Type B pancreatic cell (in vitro differentiated cells): ENCODE measurements around the gene RRAD. TPM values are rescaled to one million over a fixed set of nuclear protein-coding genes. Genes with fewer than 3 reads are reported as not detected.
"Not testable (repeated sequence)": the region's sequence is repeated elsewhere in the genome, so short reads cannot be mapped to it uniquely, and the experiment has no call there.

Experiments used
- DNase-seq: peaks from one replicate; pipeline ENCODE4 v3.0.0; 2021; ENCODE audit warnings: mixed read lengths; ENCODE audit not compliant: unreplicated experiment; ENCODE audit errors: extremely low spot score
- H3K27ac Mint-ChIP-seq: 2 replicates; pipeline ENCODE4 v1.8.0; 2021; ENCODE audit warnings: mild to moderate bottlenecking, mixed read lengths
- H3K27me3 Mint-ChIP-seq: 2 replicates; pipeline ENCODE4 v1.8.0; 2021; ENCODE audit warnings: mixed read lengths
- H3K36me3 Mint-ChIP-seq: 2 replicates; pipeline ENCODE4 v1.8.0; 2021; ENCODE audit warnings: mixed read lengths
- H3K4me1 Mint-ChIP-seq: one replicate; pipeline ENCODE4 v1.8.0; 2021; ENCODE audit warnings: mixed read lengths; ENCODE audit not compliant: unreplicated experiment
- H3K4me3 Mint-ChIP-seq: 2 replicates; pipeline ENCODE4 v1.8.0; 2021; ENCODE audit warnings: mild to moderate bottlenecking, mixed read lengths
- H3K9me3 Mint-ChIP-seq: 2 replicates; pipeline ENCODE4 v1.8.0; 2021; ENCODE audit warnings: mixed read lengths
- CTCF ChIP-seq: fragments of 200-600 bp; sonication (generic); conservative IDR thresholded peaks from 2 replicates; pipeline ENCODE4 v1.5.0; 2021; ENCODE audit warnings: antibody characterized with exemption, mild to moderate bottlenecking
- long read RNA-seq: library from polyadenylated mRNA; unstranded; transcript quantifications from one replicate; pipeline ENCODE4 v2.0.0, GENCODE V29; 2020
- total RNA-seq: library from RNA; stranded (reverse); gene quantifications from 2 replicates; pipeline ENCODE4 v1.2.1, GENCODE V29; 2021; ENCODE audit warnings: low replicate concordance

RRAD gene
- total RNA-seq = 1.3 and 2.5 TPM in 2 replicates
- long read RNA-seq = 0 reads

- no peak within 1 kb of the TSS for H3K27ac Mint-ChIP-seq
- no peak for TF ChIP-seq CTCF
- peak within 1 kb of the TSS; percentile 79 for H3K4me3 Mint-ChIP-seq
- no peaks in the 10 kb centered on the region for H3K9me3 Mint-ChIP-seq
- H3K36me3 Mint-ChIP-seq = peaks cover 3% of the 10 kb centered on the region
- H3K27me3 Mint-ChIP-seq = peaks cover 59% of the 10 kb centered on the region
- DNase-seq = no peak
- H3K4me1 Mint-ChIP-seq = no peaks in the 10 kb centered on the region
Observed at GRCh38 chr16:66925322-66925840, at the start of gene RRAD. Gene RRAD, minus strand, starts transcription at chr16:66925535. Its CDS starts 356 bp downstream, at chr16:66925179.

- not testable (repeated sequence) for H3K27ac Mint-ChIP-seq
Observed at GRCh38 chr16:66974932-66975246, 49.6 kb upstream of the RRAD start.

GRCh38 chr16:66974156-66974931 lies 49.0 kb upstream of the RRAD start:
- DNase-seq, H3K36me3 Mint-ChIP-seq, H3K9me3 Mint-ChIP-seq, H3K27me3 Mint-ChIP-seq, H3K4me3 Mint-ChIP-seq, H3K4me1 Mint-ChIP-seq, H3K27ac Mint-ChIP-seq: not testable (repeated sequence)

More at GRCh38 chr16:66974932-66975246, 49.6 kb upstream of the RRAD start:
- H3K4me3 Mint-ChIP-seq, H3K36me3 Mint-ChIP-seq, DNase-seq, H3K27me3 Mint-ChIP-seq, H3K4me1 Mint-ChIP-seq, H3K9me3 Mint-ChIP-seq: not testable (repeated sequence)

- Mint-ChIP-seq H3K4me3 (no peak overlapping the region), H3K4me1 (peaks cover 5% of the 10 kb centered on the region), H3K9me3 (no peaks in the 10 kb centered on the region), H3K27me3 (peaks cover 8% of the 10 kb centered on the region), H3K36me3 (no peaks in the 10 kb centered on the region), H3K27ac (no peak overlapping the region)
- DNase-seq = no peak
- TF ChIP-seq CTCF = no peak
Observed at GRCh38 chr16:66973716-66974115, 48.4 kb upstream of the RRAD start.

- H3K36me3 Mint-ChIP-seq = no peaks in the 10 kb centered on the region
- no peak overlapping the region for H3K4me3 Mint-ChIP-seq
- H3K4me1 Mint-ChIP-seq = peaks cover 5% of the 10 kb centered on the region
- TF ChIP-seq CTCF = no peak
- no peaks in the 10 kb centered on the region for H3K9me3 Mint-ChIP-seq
- no peak for DNase-seq
- no peak overlapping the region for H3K27ac Mint-ChIP-seq
- peaks cover 8% of the 10 kb centered on the region for H3K27me3 Mint-ChIP-seq
Observed at GRCh38 chr16:66972983-66973382, 47.6 kb upstream of the RRAD start.

GRCh38 chr16:66970775-66971720 lies 45.7 kb upstream of the RRAD start:
- H3K4me3 Mint-ChIP-seq = no peak overlapping the region
- no peak for TF ChIP-seq CTCF
- H3K36me3 Mint-ChIP-seq = no peaks in the 10 kb centered on the region
- no peak overlapping the region for H3K27ac Mint-ChIP-seq
- H3K4me1 Mint-ChIP-seq = peaks cover 5% of the 10 kb centered on the region
- H3K9me3 Mint-ChIP-seq = no peaks in the 10 kb centered on the region
- H3K27me3 Mint-ChIP-seq = peaks cover 9% of the 10 kb centered on the region
- DNase-seq = no peak
